ENCODE data around the gene LENG1.

- TF ChIP-seq ZNF354C (tag by site-specific recombination; IDR thresholded peaks at IDR 0.05; ENCODE audit: borderline replicate concordance, low read depth) (no peak), CTCF (tag by site-specific recombination; IDR thresholded peaks at IDR 0.05) (no peak), SALL2 (tag by site-specific recombination; IDR thresholded peaks at IDR 0.05; ENCODE audit: borderline replicate concordance) (no peak), HOXC10 (CRISPR knock-in tag; IDR thresholded peaks at IDR 0.05) (no peak), ZNF175 (tag by site-specific recombination; IDR thresholded peaks at IDR 0.05) (no peak), ZBTB49 (tag by site-specific recombination; IDR thresholded peaks at IDR 0.05; ENCODE audit: low read depth) (no peak), YY1 (tag by site-specific recombination; IDR thresholded peaks at IDR 0.05) (no peak), ZNF449 (tag by site-specific recombination; IDR thresholded peaks at IDR 0.05) (no peak)
Observed at GRCh38 chr19:54133312-54133956, 26.1 kb downstream of the LENG1 start.
